ENCODE measurements around the gene BARX1. TPM values are rescaled to one million over a fixed set of nuclear protein-coding genes. Genes with fewer than 3 reads are reported as not detected.

Gene BARX1
- total RNA-seq, 1 experiment from 2014 or later, result 8.9 TPM

GRCh38 chr9:93967020-93967803 lies 12.1 kb upstream of the BARX1 start:
- no peak for ATAC-seq
- Mint-ChIP-seq H3K4me3 (no peak overlapping the region), H3K27ac (no peak overlapping the region), H3K27me3 (ENCODE audit: low read depth) (peaks cover 14% of the 10 kb centered on the region), H3K9me3 (peaks cover 18% of the 10 kb centered on the region), H3K36me3 (peaks cover 13% of the 10 kb centered on the region), H3K4me1 (peaks cover 8% of the 10 kb centered on the region)
- CTCF ChIA-PET, result interaction anchor here (1.2 to 1.8 kb wide), 3 partner anchors 26 to 103 kb away, joined by 3 to 44 read pairs (median 3); no protein-coding TSS in a partner anchor
- POLR2A ChIA-PET, result no interaction called here
- DNase-seq (ENCODE audit: low spot score), result no peak
- TF ChIP-seq ZNF232 (CRISPR knock-in tag; IDR thresholded peaks at IDR 0.05), result no peak
- TF ChIP-seq MXD4 (CRISPR knock-in tag; IDR thresholded peaks at IDR 0.05; ENCODE audit: borderline replicate concordance), result no peak
- TF ChIP-seq, protein P1, sequence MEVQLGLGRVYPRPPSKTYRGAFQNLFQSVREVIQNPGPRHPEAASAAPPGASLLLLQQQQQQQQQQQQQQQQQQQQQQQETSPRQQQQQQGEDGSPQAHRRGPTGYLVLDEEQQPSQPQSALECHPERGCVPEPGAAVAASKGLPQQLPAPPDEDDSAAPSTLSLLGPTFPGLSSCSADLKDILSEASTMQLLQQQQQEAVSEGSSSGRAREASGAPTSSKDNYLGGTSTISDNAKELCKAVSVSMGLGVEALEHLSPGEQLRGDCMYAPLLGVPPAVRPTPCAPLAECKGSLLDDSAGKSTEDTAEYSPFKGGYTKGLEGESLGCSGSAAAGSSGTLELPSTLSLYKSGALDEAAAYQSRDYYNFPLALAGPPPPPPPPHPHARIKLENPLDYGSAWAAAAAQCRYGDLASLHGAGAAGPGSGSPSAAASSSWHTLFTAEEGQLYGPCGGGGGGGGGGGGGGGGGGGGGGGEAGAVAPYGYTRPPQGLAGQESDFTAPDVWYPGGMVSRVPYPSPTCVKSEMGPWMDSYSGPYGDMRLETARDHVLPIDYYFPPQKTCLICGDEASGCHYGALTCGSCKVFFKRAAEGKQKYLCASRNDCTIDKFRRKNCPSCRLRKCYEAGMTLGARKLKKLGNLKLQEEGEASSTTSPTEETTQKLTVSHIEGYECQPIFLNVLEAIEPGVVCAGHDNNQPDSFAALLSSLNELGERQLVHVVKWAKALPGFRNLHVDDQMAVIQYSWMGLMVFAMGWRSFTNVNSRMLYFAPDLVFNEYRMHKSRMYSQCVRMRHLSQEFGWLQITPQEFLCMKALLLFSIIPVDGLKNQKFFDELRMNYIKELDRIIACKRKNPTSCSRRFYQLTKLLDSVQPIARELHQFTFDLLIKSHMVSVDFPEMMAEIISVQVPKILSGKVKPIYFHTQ (CRISPR knock-in tag; IDR thresholded peaks at IDR 0.05), result no peak
- no peak for TF ChIP-seq CREM (CRISPR knock-in tag; IDR thresholded peaks at IDR 0.05)
- TF ChIP-seq TEAD1 (CRISPR knock-in tag; IDR thresholded peaks at IDR 0.05), result no peak
- TF ChIP-seq MLX (CRISPR knock-in tag; IDR thresholded peaks at IDR 0.05), result no peak
- TF ChIP-seq ZMAT4 (CRISPR knock-in tag; IDR thresholded peaks at IDR 0.05), result no peak
- TF ChIP-seq OVOL2 (CRISPR knock-in tag; IDR thresholded peaks at IDR 0.05; ENCODE audit: borderline replicate concordance), result no peak
- no peak for TF ChIP-seq ZNF425 (CRISPR knock-in tag; conservative IDR thresholded peaks at IDR 0.05)
- TF ChIP-seq HMGXB4 (CRISPR knock-in tag; IDR thresholded peaks at IDR 0.05), result no peak
- no peak for TF ChIP-seq FOXP1 (CRISPR knock-in tag; IDR thresholded peaks at IDR 0.05; ENCODE audit: borderline replicate concordance)
- TF ChIP-seq JAZF1 (CRISPR knock-in tag; IDR thresholded peaks at IDR 0.05), result no peak
- TF ChIP-seq, protein P2, sequence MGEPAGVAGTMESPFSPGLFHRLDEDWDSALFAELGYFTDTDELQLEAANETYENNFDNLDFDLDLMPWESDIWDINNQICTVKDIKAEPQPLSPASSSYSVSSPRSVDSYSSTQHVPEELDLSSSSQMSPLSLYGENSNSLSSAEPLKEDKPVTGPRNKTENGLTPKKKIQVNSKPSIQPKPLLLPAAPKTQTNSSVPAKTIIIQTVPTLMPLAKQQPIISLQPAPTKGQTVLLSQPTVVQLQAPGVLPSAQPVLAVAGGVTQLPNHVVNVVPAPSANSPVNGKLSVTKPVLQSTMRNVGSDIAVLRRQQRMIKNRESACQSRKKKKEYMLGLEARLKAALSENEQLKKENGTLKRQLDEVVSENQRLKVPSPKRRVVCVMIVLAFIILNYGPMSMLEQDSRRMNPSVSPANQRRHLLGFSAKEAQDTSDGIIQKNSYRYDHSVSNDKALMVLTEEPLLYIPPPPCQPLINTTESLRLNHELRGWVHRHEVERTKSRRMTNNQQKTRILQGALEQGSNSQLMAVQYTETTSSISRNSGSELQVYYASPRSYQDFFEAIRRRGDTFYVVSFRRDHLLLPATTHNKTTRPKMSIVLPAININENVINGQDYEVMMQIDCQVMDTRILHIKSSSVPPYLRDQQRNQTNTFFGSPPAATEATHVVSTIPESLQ (CRISPR knock-in tag; IDR thresholded peaks at IDR 0.05), result no peak
- TF ChIP-seq, protein P3, sequence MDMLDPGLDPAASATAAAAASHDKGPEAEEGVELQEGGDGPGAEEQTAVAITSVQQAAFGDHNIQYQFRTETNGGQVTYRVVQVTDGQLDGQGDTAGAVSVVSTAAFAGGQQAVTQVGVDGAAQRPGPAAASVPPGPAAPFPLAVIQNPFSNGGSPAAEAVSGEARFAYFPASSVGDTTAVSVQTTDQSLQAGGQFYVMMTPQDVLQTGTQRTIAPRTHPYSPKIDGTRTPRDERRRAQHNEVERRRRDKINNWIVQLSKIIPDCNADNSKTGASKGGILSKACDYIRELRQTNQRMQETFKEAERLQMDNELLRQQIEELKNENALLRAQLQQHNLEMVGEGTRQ (CRISPR knock-in tag; IDR thresholded peaks at IDR 0.05), result no peak
- TF ChIP-seq FOXK1 (CRISPR knock-in tag; IDR thresholded peaks at IDR 0.05), result no peak
- TF ChIP-seq ZNF396 (CRISPR knock-in tag; IDR thresholded peaks at IDR 0.05; ENCODE audit: borderline replicate concordance), result no peak
- TF ChIP-seq GTF2I (CRISPR knock-in tag; conservative IDR thresholded peaks at IDR 0.05), result no peak
- TF ChIP-seq IRF1 (CRISPR knock-in tag; IDR thresholded peaks at IDR 0.05), result no peak
- TF ChIP-seq, protein P4, sequence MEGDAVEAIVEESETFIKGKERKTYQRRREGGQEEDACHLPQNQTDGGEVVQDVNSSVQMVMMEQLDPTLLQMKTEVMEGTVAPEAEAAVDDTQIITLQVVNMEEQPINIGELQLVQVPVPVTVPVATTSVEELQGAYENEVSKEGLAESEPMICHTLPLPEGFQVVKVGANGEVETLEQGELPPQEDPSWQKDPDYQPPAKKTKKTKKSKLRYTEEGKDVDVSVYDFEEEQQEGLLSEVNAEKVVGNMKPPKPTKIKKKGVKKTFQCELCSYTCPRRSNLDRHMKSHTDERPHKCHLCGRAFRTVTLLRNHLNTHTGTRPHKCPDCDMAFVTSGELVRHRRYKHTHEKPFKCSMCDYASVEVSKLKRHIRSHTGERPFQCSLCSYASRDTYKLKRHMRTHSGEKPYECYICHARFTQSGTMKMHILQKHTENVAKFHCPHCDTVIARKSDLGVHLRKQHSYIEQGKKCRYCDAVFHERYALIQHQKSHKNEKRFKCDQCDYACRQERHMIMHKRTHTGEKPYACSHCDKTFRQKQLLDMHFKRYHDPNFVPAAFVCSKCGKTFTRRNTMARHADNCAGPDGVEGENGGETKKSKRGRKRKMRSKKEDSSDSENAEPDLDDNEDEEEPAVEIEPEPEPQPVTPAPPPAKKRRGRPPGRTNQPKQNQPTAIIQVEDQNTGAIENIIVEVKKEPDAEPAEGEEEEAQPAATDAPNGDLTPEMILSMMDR (IDR thresholded peaks at IDR 0.05), result no peak

Measured in WTC11 (cell line).